Amygdala (tissue), 56 donors: ENCODE results near the gene DNAH1.
A peak's percentile ranks its signal among the peaks of the same experiment; 100 is the strongest.

Experiments
- DNase-seq, 56 donors: peaks; one replicate each; lab custom pipeline; 2025; lab: John Stamatoyannopoulos, UW

The DNAH1 gene

GRCh38 chr3:52400275-52400793 lies 84.2 kb downstream of the DNAH1 start:
- no peak for DNase-seq

- no peak for DNase-seq
These were observed 84.9 kb downstream of the DNAH1 start for GRCh38 chr3:52401021-52401420.

GRCh38 chr3:52401551-52401950 lies 85.4 kb downstream of the DNAH1 start:
- DNase-seq = no peak

GRCh38 chr3:52402101-52402521 lies 86.0 kb downstream of the DNAH1 start:
- no peak for DNase-seq

- DNase-seq = no peak
These were observed 86.7 kb downstream of the DNAH1 start for GRCh38 chr3:52402706-52403270.

- no peak for DNase-seq
These were observed 87.2 kb downstream of the DNAH1 start for GRCh38 chr3:52403271-52403841.

- peak in 6 of 56 donors; percentile 5 to 28 (median 17) for DNase-seq
These were observed 87.8 kb downstream of the DNAH1 start for GRCh38 chr3:52403955-52404354.

GRCh38 chr3:52404391-52404790 lies 88.3 kb downstream of the DNAH1 start:
- DNase-seq = no peak

GRCh38 chr3:52405066-52405465 lies 88.9 kb downstream of the DNAH1 start:
- no peak for DNase-seq

GRCh38 chr3:52405601-52406110 lies 89.5 kb downstream of the DNAH1 start:
- DNase-seq = no peak

- DNase-seq = no peak
These were observed 90.1 kb downstream of the DNAH1 start for GRCh38 chr3:52406231-52406661.

GRCh38 chr3:52406791-52407510 lies 90.8 kb downstream of the DNAH1 start:
- no peak for DNase-seq

GRCh38 chr3:52407779-52408178 lies 91.7 kb downstream of the DNAH1 start:
- DNase-seq = no peak

GRCh38 chr3:52408466-52408865 lies 92.3 kb downstream of the DNAH1 start:
- no peak for DNase-seq

GRCh38 chr3:52415800-52416199 lies 99.7 kb downstream of the DNAH1 start:
- DNase-seq = no peak

GRCh38 chr3:52420388-52420787 lies 104.3 kb downstream of the DNAH1 start:
- DNase-seq = no peak

GRCh38 chr3:52422669-52423068 lies 106.5 kb downstream of the DNAH1 start:
- no peak for DNase-seq

GRCh38 chr3:52423173-52423572 lies 107.1 kb downstream of the DNAH1 start:
- no peak for DNase-seq

- DNase-seq = peak in 40 of 56 donors; percentile 5 to 84 (median 42)
These were observed 112.3 kb downstream of the DNAH1 start for GRCh38 chr3:52428151-52429005.

GRCh38 chr3:52429031-52429430 lies 112.9 kb downstream of the DNAH1 start:
- DNase-seq = no peak
